A549 (cell line): ENCODE measurements around the gene JMJD6. TPM values are rescaled to one million over a fixed set of nuclear protein-coding genes. Genes with fewer than 3 reads are reported as not detected.
A peak's percentile ranks its signal among the peaks of the same experiment; 100 is the strongest.

Experiments used
- ATAC-seq, 2 experiments: fragments of 200-7000 bp in 1 of 2; fragments of >200 bp in 1 of 2; cut with Nextera tagmentation in 1 of 2; cut with Tn5 transposase in 1 of 2; 3 replicates each; pipeline versions ENCODE4 v1.8.0 to v1.9.1; 2018 to 2020; ENCODE audit warnings: mild to moderate bottlenecking in 1 of 2, moderate library complexity in 1 of 2
- CTCF ChIA-PET: fragments of 300-600 bp; sonication (Branson Sonifier 250); formaldehyde crosslinking; extraction: SDS; loops from one replicate; lab custom pipeline; 2021; ENCODE audit warnings: antibody characterized with exemption, inconsistent platforms; lab: Yijun Ruan, JAX
- POLR2A ChIA-PET: fragments of 350-600 bp; formaldehyde crosslinking; extraction: SDS; loops from one replicate; lab custom pipeline; 2021; ENCODE audit warnings: antibody characterized with exemption, inconsistent platforms; lab: Yijun Ruan, JAX
- DNase-seq, 2 experiments: peaks; one replicate each; pipeline versions ENCODE4 v3.0.0 to v3.0.0-alpha.2; 2011 to 2016; ENCODE audit warnings: low read depth in 1 of 2, low spot score in 1 of 2
- FAIRE-seq: peaks from 2 replicates; lab custom pipeline; 2011; peaks lifted over from hg19 to GRCh38; lab: Jason Lieb, UNC
- H3K27ac ChIP-seq, 2 experiments: fragments of >200 bp; sonication (Bioruptor Twin); formaldehyde crosslinking; 3 replicates each; pipeline ENCODE4 v1.5.1; 2016 to 2017
- H3K4me1 ChIP-seq: fragments of >200 bp; sonication (Bioruptor Twin); formaldehyde crosslinking; 3 replicates; pipeline ENCODE4 v1.6.1; 2016
- H3K4me2 ChIP-seq: fragments of >200 bp; sonication (Bioruptor Twin); formaldehyde crosslinking; 3 replicates; pipeline ENCODE4 v1.6.1; 2016
- H3K4me3 ChIP-seq: fragments of >200 bp; sonication (Bioruptor Twin); formaldehyde crosslinking; 3 replicates; pipeline ENCODE4 v1.5.1; 2016
- H3K9me3 ChIP-seq: fragments of >200 bp; sonication (Bioruptor Twin); formaldehyde crosslinking; 3 replicates; pipeline ENCODE4 v1.6.1; 2016
- BHLHE40 ChIP-seq: IDR thresholded peaks from 2 replicates; pipeline ENCODE4 v1.6.1; 2012; ENCODE audit warnings: low read depth, low read length, inconsistent platforms
- CBX8 ChIP-seq: fragments of 200-600 bp; sonication (generic); IDR thresholded peaks from 2 replicates; pipeline ENCODE4 v1.6.1; 2016
- EP300 ChIP-seq, 2 experiments: fragments of >200 bp; sonication (Bioruptor Twin); formaldehyde crosslinking; IDR thresholded peaks; 2 replicates in 1 of 2; 3 replicates in 1 of 2; pipeline ENCODE4 v1.6.1; 2016 to 2017
- ESRRA ChIP-seq: fragments of 150-350 bp; IDR thresholded peaks from 2 replicates; pipeline ENCODE4 v1.6.1; 2014; ENCODE audit warnings: mild to moderate bottlenecking, low read length, borderline replicate concordance
- FOSB ChIP-seq: fragments of 250-450 bp; sonication (Bioruptor Pico); IDR thresholded peaks from 2 replicates; pipeline ENCODE4 v1.5.0; 2020; ENCODE audit warnings: mild to moderate bottlenecking, moderate library complexity
- GATA3 ChIP-seq: IDR thresholded peaks from 2 replicates; pipeline ENCODE4 v1.6.1; 2012; ENCODE audit warnings: borderline replicate concordance
- HDAC2 ChIP-seq: fragments of 200-600 bp; sonication (generic); IDR thresholded peaks from 2 replicates; pipeline ENCODE4 v1.6.1; 2016
- HEYL ChIP-seq: fragments of 250-450 bp; sonication (Bioruptor Pico); IDR thresholded peaks from 2 replicates; pipeline ENCODE4 v1.8.0; 2021; ENCODE audit warnings: mild to moderate bottlenecking, moderate library complexity
- HOXA7 ChIP-seq: fragments of 250-450 bp; sonication (Bioruptor Pico); IDR thresholded peaks from 2 replicates; pipeline ENCODE4 v1.5.0; 2020; ENCODE audit warnings: mild to moderate bottlenecking, moderate library complexity
- KDM1A ChIP-seq: fragments of 200-600 bp; sonication (generic); IDR thresholded peaks from 2 replicates; pipeline ENCODE4 v1.6.1; 2016; ENCODE audit warnings: low read depth, mild to moderate bottlenecking
- KDM5A ChIP-seq: fragments of 200-600 bp; sonication (generic); IDR thresholded peaks from 2 replicates; pipeline ENCODE4 v1.6.1; 2016; ENCODE audit warnings: antibody characterized with exemption, mild to moderate bottlenecking
- MAZ ChIP-seq: fragments of 150-350 bp; IDR thresholded peaks from 2 replicates; pipeline ENCODE4 v1.6.1; 2014; ENCODE audit warnings: antibody characterized with exemption, low read depth, low read length, borderline replicate concordance
- MYC ChIP-seq: IDR thresholded peaks from 2 replicates; pipeline ENCODE4 v1.6.1; 2012; ENCODE audit warnings: mild to moderate bottlenecking, inconsistent platforms, low read length, improper control_type of control experiment, borderline replicate concordance
- NPAS2 ChIP-seq: fragments of 250-450 bp; sonication (Bioruptor Pico); IDR thresholded peaks from 2 replicates; pipeline ENCODE4 v1.8.0; 2022; ENCODE audit warnings: mild to moderate bottlenecking, moderate library complexity, borderline replicate concordance
- NR3C1 ChIP-seq: fragments of >200 bp; sonication (Bioruptor Twin); formaldehyde crosslinking; IDR thresholded peaks from 3 replicates; pipeline ENCODE4 v1.6.1; 2017
- PHF8 ChIP-seq: fragments of 200-600 bp; sonication (generic); IDR thresholded peaks from 2 replicates; pipeline ENCODE4 v1.6.1; 2016; ENCODE audit warnings: low read depth, mild to moderate bottlenecking, antibody characterized with exemption, moderate library complexity, borderline replicate concordance
- POLR2AphosphoS2 ChIP-seq: conservative IDR thresholded peaks from 2 replicates; pipeline ENCODE4 v1.6.1; 2012; ENCODE audit warnings: low read length, improper control_type of control experiment, inconsistent platforms
- RAD21 ChIP-seq, 2 experiments: fragments of >200 bp in 1 of 2; sonication (Bioruptor Twin) in 1 of 2; formaldehyde crosslinking in 1 of 2; IDR thresholded peaks in 1 of 2; conservative IDR thresholded peaks in 1 of 2; 2 replicates in 1 of 2; 3 replicates in 1 of 2; pipeline ENCODE4 v1.6.1; 2012 to 2018; ENCODE audit warnings: inconsistent platforms in 1 of 2
- RARB ChIP-seq: fragments of 250-450 bp; sonication (Bioruptor Pico); IDR thresholded peaks from 2 replicates; pipeline ENCODE4 v1.8.0; 2021; ENCODE audit warnings: mild to moderate bottlenecking, moderate library complexity
- RFX5 ChIP-seq: fragments of 450-650 bp; IDR thresholded peaks from 2 replicates; pipeline ENCODE4 v1.7.1; 2014; ENCODE audit warnings: antibody characterized with exemption, mild to moderate bottlenecking, moderate library complexity
- RNF2 ChIP-seq: fragments of 200-600 bp; sonication (generic); IDR thresholded peaks from 2 replicates; pipeline ENCODE4 v1.6.1; 2016; ENCODE audit warnings: low read depth, mild to moderate bottlenecking, antibody characterized with exemption, moderate library complexity, borderline replicate concordance
- SMC3 ChIP-seq: fragments of >200 bp; sonication (Bioruptor Twin); formaldehyde crosslinking; IDR thresholded peaks from 3 replicates; pipeline ENCODE4 v1.6.1; 2018; ENCODE audit warnings: inconsistent platforms
- TFCP2L1 ChIP-seq: fragments of 250-450 bp; sonication (Bioruptor Pico); IDR thresholded peaks from 2 replicates; pipeline ENCODE4 v1.5.0; 2021; ENCODE audit warnings: mild to moderate bottlenecking
- ZFP36 ChIP-seq: fragments of 450-650 bp; IDR thresholded peaks from 2 replicates; pipeline ENCODE4 v1.6.1; 2014; ENCODE audit warnings: borderline replicate concordance; ENCODE audit not compliant: partially characterized antibody
- WGBS: methylation state at CpG from one replicate; pipeline ENCODE4 v1.1.6; 2017; ENCODE audit errors: missing lambda C conversion rate; 5-methylcytosine and 5-hydroxymethylcytosine counted together
- polyA plus RNA-seq, 4 experiments: library from polyadenylated mRNA; depleted of rRNA in 3 of 4; stranded (reverse); fragments of >200 nt; fragmentation: RNase III in 1 of 4; extraction: RNeasy Plus Mini Kit Qiagen cat#74134 plus additional on column Dnase treatment in 1 of 4; gene quantifications; 2 replicates in 3 of 4; 3 replicates in 1 of 4; pipeline ENCODE4 v1.2.3, GENCODE V29; 2011 to 2017
- TF ChIP-seq, protein P1 (sequence below): IDR thresholded peaks from 2 replicates; pipeline ENCODE4 v1.6.1; 2012
- TF ChIP-seq, protein P2 (sequence below): fragments of >200 bp; sonication (Bioruptor Twin); formaldehyde crosslinking; IDR thresholded peaks from 3 replicates; pipeline ENCODE4 v1.6.1; 2016
- TF ChIP-seq, protein P3 (sequence below): IDR thresholded peaks from 2 replicates; pipeline ENCODE4 v1.6.1; 2012
- TF ChIP-seq, protein P4 (sequence below): fragments of 250-450 bp; sonication (Bioruptor Pico); IDR thresholded peaks from 2 replicates; pipeline ENCODE4 v1.5.0; 2021; ENCODE audit warnings: mild to moderate bottlenecking, moderate library complexity, borderline replicate concordance

JMJD6 gene
- polyA plus RNA-seq, 2 of the 4 experiments (the other 2 are of a cell fraction) = 17.5 to 53.3 TPM

DNA sequence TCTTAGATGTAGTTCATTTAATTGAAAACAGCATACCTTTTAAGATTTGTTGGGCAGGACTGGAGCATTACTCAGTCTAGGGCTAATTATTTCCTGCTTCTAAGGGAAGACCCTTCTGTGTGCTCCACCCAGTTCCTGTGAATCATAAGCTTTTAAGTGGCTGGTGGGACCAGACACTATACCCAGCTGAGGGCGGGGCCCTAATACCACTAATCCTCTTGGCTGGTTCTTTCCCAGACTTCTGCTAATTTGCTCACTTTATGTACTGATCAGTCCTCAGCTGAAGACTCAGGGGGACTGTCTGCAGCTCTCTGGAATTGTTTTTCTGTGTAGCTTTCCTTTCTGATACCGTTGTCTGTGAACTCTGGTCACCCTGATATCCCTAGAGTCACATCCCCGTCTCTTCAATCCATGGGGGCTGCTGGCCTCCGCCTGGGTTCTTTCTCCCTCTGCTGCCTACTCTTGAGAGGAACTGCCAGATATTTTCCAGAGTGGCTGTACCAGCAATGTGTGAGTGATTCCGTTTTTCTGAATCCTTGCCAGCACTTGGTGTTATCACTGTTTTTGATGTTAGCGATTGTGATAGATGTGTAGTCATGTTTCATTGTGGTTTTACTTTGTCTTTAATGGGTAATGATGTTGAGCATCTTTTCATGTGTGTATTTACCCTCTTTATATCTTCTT is 46.6 kb upstream of the JMJD6 start:
- Histone ChIP-seq H3K4me3 (no peak overlapping the region), H3K27ac (peak overlapping the region in 1 of 2 experiments; percentile 40; a peak in 2 of 6 replicates), H3K9me3 (no peaks in the 10 kb centered on the region), H3K4me1 (peaks cover 6% of the 10 kb centered on the region; the same call in 2 of the 3 replicates), H3K4me2 (peak overlapping the region; percentile 11; the same call in 1 of the 3 replicates)
- TF ChIP-seq HDAC2 (no peak), HOXA7 (CRISPR knock-in tag) (no peak), BHLHE40 (no peak), POLR2AphosphoS2 (no peak), KDM5A (no peak)
- ChIA-PET CTCF (interaction anchor here (0.7 to 2.5 kb wide), 4 partner anchors 9 to 95 kb away, joined by 3 to 9 read pairs (median 3); partner anchors contain the start of genes JMJD6, METTL23 and MGAT5B), POLR2A (interaction anchor here (0.6 kb wide), 2 partner anchors 10 to 22 kb away, joined by 5 to 6 read pairs; no protein-coding TSS in a partner anchor)
- DNase-seq (peak in 1 of 2 experiments; percentile 55), ATAC-seq (peak; percentile 43 to 84; a peak in 4 of 6 replicates), FAIRE-seq (no peak)
- 83% methylated on average over 6 of the region's 6 CpGs for WGBS

GRCh38 chr17:76758570-76758969 is 32.2 kb upstream of the JMJD6 start:
- no peak overlapping the region for H3K4me3 ChIP-seq
- POLR2A ChIA-PET = no interaction called here

DNA sequence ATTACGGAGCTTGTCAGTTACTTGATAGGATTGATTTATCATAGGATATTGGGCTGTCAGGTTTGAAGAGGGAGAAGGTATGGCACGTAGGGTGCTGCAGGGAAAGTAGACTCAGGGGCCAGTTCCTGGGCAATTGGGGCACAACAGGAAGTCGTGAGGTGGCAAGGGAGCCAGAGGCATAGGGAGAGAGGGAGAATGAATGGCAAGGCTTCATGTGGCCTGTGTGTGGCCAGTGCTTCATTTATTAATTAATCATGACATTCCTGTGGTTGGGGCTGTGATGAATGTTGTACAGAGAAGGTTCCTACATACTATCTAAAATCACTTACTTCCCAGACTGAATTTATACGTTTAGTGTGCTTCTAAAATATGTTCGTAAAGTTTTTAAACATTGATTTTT is 30.9 kb upstream of the JMJD6 start:
- ATAC-seq (no peak), FAIRE-seq (no peak), DNase-seq (no peak)
- Histone ChIP-seq H3K9me3 (peaks cover 6% of the 10 kb centered on the region; the same call in 1 of the 3 replicates), H3K4me3 (no peak overlapping the region), H3K4me2 (no peak overlapping the region), H3K27ac (no peak overlapping the region), H3K4me1 (no peaks in the 10 kb centered on the region)
- TF ChIP-seq HEYL (CRISPR knock-in tag) = no peak
- no peak for TF ChIP-seq MAZ
- no peak for TF ChIP-seq HOXA7 (CRISPR knock-in tag)
- no peak for TF ChIP-seq POLR2AphosphoS2
- no peak for TF ChIP-seq CBX8
- TF ChIP-seq ESRRA = no peak
- no peak for TF ChIP-seq BHLHE40
- TF ChIP-seq, protein P1, sequence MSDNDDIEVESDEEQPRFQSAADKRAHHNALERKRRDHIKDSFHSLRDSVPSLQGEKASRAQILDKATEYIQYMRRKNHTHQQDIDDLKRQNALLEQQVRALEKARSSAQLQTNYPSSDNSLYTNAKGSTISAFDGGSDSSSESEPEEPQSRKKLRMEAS = no peak
- TF ChIP-seq KDM5A = no peak
- TF ChIP-seq GATA3 = no peak
- no peak for TF ChIP-seq RARB (CRISPR knock-in tag)
- no peak for TF ChIP-seq HDAC2
- no peak for TF ChIP-seq FOSB (CRISPR knock-in tag)
- TF ChIP-seq MYC = no peak
- TF ChIP-seq RAD21 (conservative IDR thresholded peaks at IDR 0.05 in 1 of 2, IDR thresholded peaks at IDR 0.05 in 1 of 2) = no peak
- TF ChIP-seq RNF2 = no peak
- TF ChIP-seq EP300 (IDR thresholded peaks at IDR 0.05) = no peak
- TF ChIP-seq, protein P2, sequence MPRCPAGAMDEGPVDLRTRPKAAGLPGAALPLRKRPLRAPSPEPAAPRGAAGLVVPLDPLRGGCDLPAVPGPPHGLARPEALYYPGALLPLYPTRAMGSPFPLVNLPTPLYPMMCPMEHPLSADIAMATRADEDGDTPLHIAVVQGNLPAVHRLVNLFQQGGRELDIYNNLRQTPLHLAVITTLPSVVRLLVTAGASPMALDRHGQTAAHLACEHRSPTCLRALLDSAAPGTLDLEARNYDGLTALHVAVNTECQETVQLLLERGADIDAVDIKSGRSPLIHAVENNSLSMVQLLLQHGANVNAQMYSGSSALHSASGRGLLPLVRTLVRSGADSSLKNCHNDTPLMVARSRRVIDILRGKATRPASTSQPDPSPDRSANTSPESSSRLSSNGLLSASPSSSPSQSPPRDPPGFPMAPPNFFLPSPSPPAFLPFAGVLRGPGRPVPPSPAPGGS = no peak
- TF ChIP-seq, protein P3, sequence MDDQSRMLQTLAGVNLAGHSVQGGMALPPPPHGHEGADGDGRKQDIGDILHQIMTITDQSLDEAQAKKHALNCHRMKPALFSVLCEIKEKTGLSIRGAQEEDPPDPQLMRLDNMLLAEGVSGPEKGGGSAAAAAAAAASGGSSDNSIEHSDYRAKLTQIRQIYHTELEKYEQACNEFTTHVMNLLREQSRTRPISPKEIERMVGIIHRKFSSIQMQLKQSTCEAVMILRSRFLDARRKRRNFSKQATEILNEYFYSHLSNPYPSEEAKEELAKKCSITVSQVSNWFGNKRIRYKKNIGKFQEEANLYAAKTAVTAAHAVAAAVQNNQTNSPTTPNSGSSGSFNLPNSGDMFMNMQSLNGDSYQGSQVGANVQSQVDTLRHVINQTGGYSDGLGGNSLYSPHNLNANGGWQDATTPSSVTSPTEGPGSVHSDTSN = no peak
- no peak for TF ChIP-seq NPAS2
- POLR2A ChIA-PET = no interaction called here
- 88% methylated on average over 5 of the region's 5 CpGs for WGBS
- CTCF ChIA-PET = interaction anchor here (1.2 to 1.5 kb wide), 2 partner anchors 299 to 312 kb away, joined by 3 to 5 read pairs; no protein-coding TSS in a partner anchor

More at GRCh38 chr17:76758570-76758969, 32.2 kb upstream of the JMJD6 start:
- 90% methylated on average over 3 of the region's 3 CpGs for WGBS
- no peak overlapping the region for H3K27ac ChIP-seq
- H3K4me2 ChIP-seq = no peak overlapping the region
- no peaks in the 10 kb centered on the region for H3K4me1 ChIP-seq
- FAIRE-seq (no peak), ATAC-seq (no peak), DNase-seq (no peak)
- CTCF ChIA-PET = interaction anchor here (0.6 to 2.3 kb wide), 7 partner anchors 10 to 165 kb away, joined by 3 to 6 read pairs (median 4); partner anchors contain the start of gene MGAT5B
- TF ChIP-seq MAZ = no peak
- TF ChIP-seq CBX8 = no peak
- no peak for TF ChIP-seq SMC3
- TF ChIP-seq MYC = no peak
- TF ChIP-seq KDM1A = no peak
- no peak for TF ChIP-seq NR3C1
- no peak for TF ChIP-seq RFX5
- no peak for TF ChIP-seq PHF8
- TF ChIP-seq TFCP2L1 = no peak
- TF ChIP-seq ZFP36 = no peak
- TF ChIP-seq, protein P4, sequence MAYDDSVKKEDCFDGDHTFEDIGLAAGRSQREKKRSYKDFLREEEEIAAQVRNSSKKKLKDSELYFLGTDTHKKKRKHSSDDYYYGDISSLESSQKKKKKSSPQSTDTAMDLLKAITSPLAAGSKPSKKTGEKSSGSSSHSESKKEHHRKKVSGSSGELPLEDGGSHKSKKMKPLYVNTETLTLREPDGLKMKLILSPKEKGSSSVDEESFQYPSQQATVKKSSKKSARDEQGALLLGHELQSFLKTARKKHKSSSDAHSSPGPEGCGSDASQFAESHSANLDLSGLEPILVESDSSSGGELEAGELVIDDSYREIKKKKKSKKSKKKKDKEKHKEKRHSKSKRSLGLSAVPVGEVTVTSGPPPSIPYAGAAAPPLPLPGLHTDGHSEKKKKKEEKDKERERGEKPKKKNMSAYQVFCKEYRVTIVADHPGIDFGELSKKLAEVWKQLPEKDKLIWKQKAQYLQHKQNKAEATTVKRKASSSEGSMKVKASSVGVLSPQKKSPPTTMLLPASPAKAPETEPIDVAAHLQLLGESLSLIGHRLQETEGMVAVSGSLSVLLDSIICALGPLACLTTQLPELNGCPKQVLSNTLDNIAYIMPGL (CRISPR knock-in tag) = no peak
- peaks cover 6% of the 10 kb centered on the region; the same call in 1 of the 3 replicates for H3K9me3 ChIP-seq
